B cell (primary cell): ENCODE results near the gene MAP3K21. TPM values are rescaled to one million over a fixed set of nuclear protein-coding genes. Genes with fewer than 3 reads are reported as not detected.

ENCODE experiments used
- ATAC-seq: fragments of 200-7000 bp; cut with Tn5 transposase; one replicate; pipeline ENCODE4 v1.10.0; 2021; ENCODE audit warnings: low read depth, mild to moderate bottlenecking, moderate number of reproducible peaks, moderate library complexity
- CTCF ChIA-PET: fragments of 350-600 bp; sonication (Branson Sonifier 250); formaldehyde crosslinking; loops from one replicate; lab custom pipeline; 2021; ENCODE audit warnings: antibody characterized with exemption, inconsistent platforms; lab: Charles Lee
- POLR2A ChIA-PET: fragments of 350-600 bp; sonication (Branson Sonifier 250); formaldehyde crosslinking; loops from one replicate; lab custom pipeline; 2021; ENCODE audit warnings: antibody characterized with exemption; lab: Charles Lee
- DNase-seq: peaks from one replicate; pipeline ENCODE4 v3.0.0; 2013
- H2AFZ ChIP-seq: 2 replicates; pipeline ENCODE4 v1.6.1; 2012; ENCODE audit warnings: mild to moderate bottlenecking, low read depth, low read length; ENCODE audit not compliant: insufficient read depth, poor library complexity, severe bottlenecking
- H3K27ac ChIP-seq, 2 donors: 1 replicate in 1 of 2; 2 replicates in 1 of 2; pipeline ENCODE4 v1.5.1; 2012 to 2013; ENCODE audit warnings: low read length in 2 of 2, mild to moderate bottlenecking in 2 of 2, moderate library complexity in 1 of 2
- H3K27me3 ChIP-seq, 4 experiments: fragments of 200-600 bp in 1 of 4; sonication (generic) in 1 of 4; replicated peaks in 1 of 4; 1 replicate in 2 of 4; 2 replicates in 2 of 4; pipeline versions ENCODE4 v1.6.1 to v1.7.0; 2013 to 2016; ENCODE audit warnings: low read length in 3 of 4, mild to moderate bottlenecking in 2 of 4, mixed read lengths in 1 of 4, moderate library complexity in 1 of 4; ENCODE audit not compliant: insufficient read depth in 4 of 4, control insufficient read depth in 3 of 4; ENCODE audit errors: control extremely low read depth in 1 of 4
- H3K36me3 ChIP-seq, 2 experiments: replicated peaks in 1 of 2; 1 replicate in 1 of 2; 2 replicates in 1 of 2; pipeline versions ENCODE4 v1.6.1 to v1.7.1; 2013; ENCODE audit warnings: low read length in 1 of 2; ENCODE audit not compliant: insufficient read depth in 2 of 2, control insufficient read depth in 1 of 2; ENCODE audit errors: control extremely low read depth in 1 of 2, extremely low read depth in 1 of 2
- H3K4me1 ChIP-seq, 2 donors: fragments of 200-600 bp in 1 of 2; sonication (generic) in 1 of 2; 1 replicate in 1 of 2; 2 replicates in 1 of 2; pipeline versions ENCODE4 v1.5.1 to v1.6.1; 2013 to 2017; ENCODE audit warnings: low read length in 2 of 2; ENCODE audit not compliant: control insufficient read depth in 2 of 2, insufficient read depth in 2 of 2
- H3K4me2 ChIP-seq: replicated peaks from 2 replicates; pipeline ENCODE3; 2012; ENCODE audit warnings: mild to moderate bottlenecking, low read depth, low read length; ENCODE audit not compliant: poor library complexity, severe bottlenecking
- H3K4me3 ChIP-seq, 5 experiments: fragments of 200-600 bp in 1 of 5; sonication (generic) in 1 of 5; 1 replicate in 3 of 5; 2 replicates in 2 of 5; pipeline versions ENCODE4 v1.5.1 to v1.7.0; 2011 to 2016; ENCODE audit warnings: low read length in 4 of 5, mild to moderate bottlenecking in 4 of 5, low read depth in 2 of 5, control low read depth in 1 of 5, moderate library complexity in 1 of 5; ENCODE audit not compliant: insufficient read depth in 1 of 5; ENCODE audit errors: control extremely low read depth in 1 of 5, extremely low read depth in 1 of 5
- H3K79me2 ChIP-seq: fragments of 200-600 bp; sonication (generic); one replicate; pipeline ENCODE4 v1.6.0; 2016; ENCODE audit warnings: low read length; ENCODE audit not compliant: control insufficient read depth, insufficient read depth
- H3K9ac ChIP-seq: fragments of 200-600 bp; sonication (generic); 2 replicates; pipeline ENCODE4 v1.6.1; 2017; ENCODE audit warnings: mild to moderate bottlenecking, low read length, moderate library complexity
- H3K9me3 ChIP-seq, 3 donors: one replicate each; pipeline versions ENCODE4 v1.6.1 to v1.7.1; 2013; ENCODE audit warnings: low read length in 2 of 3; ENCODE audit not compliant: control insufficient read depth in 2 of 3, insufficient read depth in 1 of 3; ENCODE audit errors: control extremely low read depth in 1 of 3
- H4K20me1 ChIP-seq: 2 replicates; pipeline ENCODE4 v1.6.0; 2012; ENCODE audit warnings: mild to moderate bottlenecking, low read length; ENCODE audit not compliant: insufficient read depth, control insufficient read depth, poor library complexity, severe bottlenecking
- H3K27ac Mint-ChIP-seq: one replicate; pipeline ENCODE4 v1.8.0; 2021; ENCODE audit warnings: mixed read lengths
- H3K27me3 Mint-ChIP-seq: one replicate; pipeline ENCODE4 v1.8.0; 2021; ENCODE audit warnings: mixed read lengths
- H3K4me1 Mint-ChIP-seq: one replicate; pipeline ENCODE4 v1.8.0; 2021; ENCODE audit warnings: mixed read lengths
- H3K4me3 Mint-ChIP-seq: one replicate; pipeline ENCODE4 v1.8.0; 2021; ENCODE audit warnings: mixed read lengths
- H3K9me3 Mint-ChIP-seq: one replicate; pipeline ENCODE4 v1.8.0; 2022; ENCODE audit warnings: mixed read lengths; ENCODE audit not compliant: insufficient read depth
- EZH2 ChIP-seq: IDR thresholded peaks from 2 replicates; pipeline ENCODE4 v1.6.1; 2012; ENCODE audit warnings: borderline replicate concordance, low read depth, mild to moderate bottlenecking, moderate library complexity, low read length; ENCODE audit not compliant: insufficient read depth, poor library complexity, severe bottlenecking
- WGBS: methylation state at CpG from one replicate; pipeline ENCODE4 v1.1.5; 2013; ENCODE audit warnings: missing lambda C conversion rate; ENCODE audit not compliant: insufficient coverage; 5-methylcytosine and 5-hydroxymethylcytosine counted together
- intact Hi-C: fragments of 100-400 bp; cut with micrococcal nuclease; formaldehyde crosslinking; loops from one replicate; pipeline ENCODE4 v1.10.0; 2022
- polyA plus RNA-seq: library from polyadenylated mRNA; depleted of rRNA; stranded (reverse); fragments of >200 nt; gene quantifications from 2 replicates; pipeline ENCODE4 v1.2.3, GENCODE V29; 2012
- total RNA-seq, 2 donors: library from RNA; stranded (reverse); fragments of 120-200 nt in 1 of 2; gene quantifications; 1 replicate in 1 of 2; 2 replicates in 1 of 2; pipeline versions ENCODE4 v1.2.3 to v1.2.4, GENCODE V29; 2013 to 2022
- TF ChIP-seq, protein P1 (sequence below): fragments of 200-600 bp; IDR thresholded peaks from one replicate; pipeline ENCODE4 v1.8.0; 2022; ENCODE audit warnings: antibody characterized with exemption, mild to moderate bottlenecking

MAP3K21 gene
- total and polyA plus RNA-seq, 2 donors (not counting 1 experiment from before 2014, with no cell fraction given), result 1.5 to 3.7 TPM

- H3K36me3 ChIP-seq, result no peaks in the 10 kb centered on the region
- no peaks in the 10 kb centered on the region for H3K9me3 ChIP-seq
- CTCF ChIA-PET, result interaction anchor here (1.3 kb wide), 1 partner anchor 9 kb away, joined by 4 read pairs; no protein-coding TSS in a partner anchor
- intact Hi-C loops, result no loop called here
- Mint-ChIP-seq H3K4me3 (no peak overlapping the region), H3K27me3 (no peaks in the 10 kb centered on the region), H3K4me1 (no peaks in the 10 kb centered on the region), H3K9me3 (no peaks in the 10 kb centered on the region), H3K27ac (no peak overlapping the region)
- H3K4me2 ChIP-seq, result no peak overlapping the region
- WGBS, result 100% methylated on average over 1 of the region's 5 CpGs
- no peak overlapping the region for H3K27ac ChIP-seq
- no peaks in the 10 kb centered on the region for H3K79me2 ChIP-seq
- ATAC-seq (no peak), DNase-seq (no peak)
- H2AFZ ChIP-seq, result no peak overlapping the region
- POLR2A ChIA-PET, result no interaction called here
- TF ChIP-seq, protein P1, sequence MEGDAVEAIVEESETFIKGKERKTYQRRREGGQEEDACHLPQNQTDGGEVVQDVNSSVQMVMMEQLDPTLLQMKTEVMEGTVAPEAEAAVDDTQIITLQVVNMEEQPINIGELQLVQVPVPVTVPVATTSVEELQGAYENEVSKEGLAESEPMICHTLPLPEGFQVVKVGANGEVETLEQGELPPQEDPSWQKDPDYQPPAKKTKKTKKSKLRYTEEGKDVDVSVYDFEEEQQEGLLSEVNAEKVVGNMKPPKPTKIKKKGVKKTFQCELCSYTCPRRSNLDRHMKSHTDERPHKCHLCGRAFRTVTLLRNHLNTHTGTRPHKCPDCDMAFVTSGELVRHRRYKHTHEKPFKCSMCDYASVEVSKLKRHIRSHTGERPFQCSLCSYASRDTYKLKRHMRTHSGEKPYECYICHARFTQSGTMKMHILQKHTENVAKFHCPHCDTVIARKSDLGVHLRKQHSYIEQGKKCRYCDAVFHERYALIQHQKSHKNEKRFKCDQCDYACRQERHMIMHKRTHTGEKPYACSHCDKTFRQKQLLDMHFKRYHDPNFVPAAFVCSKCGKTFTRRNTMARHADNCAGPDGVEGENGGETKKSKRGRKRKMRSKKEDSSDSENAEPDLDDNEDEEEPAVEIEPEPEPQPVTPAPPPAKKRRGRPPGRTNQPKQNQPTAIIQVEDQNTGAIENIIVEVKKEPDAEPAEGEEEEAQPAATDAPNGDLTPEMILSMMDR, result no peak
- no peak for TF ChIP-seq EZH2
- H3K27me3 ChIP-seq, result no peaks in the 10 kb centered on the region
- no peaks in the 10 kb centered on the region for H3K4me1 ChIP-seq
- H3K4me3 ChIP-seq, result no peak overlapping the region
- H3K9ac ChIP-seq, result no peak overlapping the region
- H4K20me1 ChIP-seq, result no peaks in the 10 kb centered on the region
Measured at GRCh38 chr1:233376382-233377110, 49.0 kb downstream of the MAP3K21 start.

- no peak for DNase-seq
- no peak overlapping the region for H3K27ac Mint-ChIP-seq
Measured at GRCh38 chr1:233379869-233380438, 52.4 kb downstream of the MAP3K21 start.

More at GRCh38 chr1:233379869-233380438, 52.4 kb downstream of the MAP3K21 start:
- no peak for ATAC-seq
- 79% methylated on average over 5 of the region's 7 CpGs for WGBS
- CTCF ChIA-PET, result no interaction called here
- Mint-ChIP-seq H3K27me3 (no peaks in the 10 kb centered on the region), H3K9me3 (peaks cover 2% of the 10 kb centered on the region), H3K4me1 (no peaks in the 10 kb centered on the region), H3K4me3 (no peak overlapping the region)
- Histone ChIP-seq H3K4me2 (no peak overlapping the region), H3K4me1 (no peaks in the 10 kb centered on the region), H3K9me3 (peaks cover 0 to 5% (median 0%) of the 10 kb centered on the region in 3 donors), H3K4me3 (no peak overlapping the region), H3K36me3 (no peaks in the 10 kb centered on the region), H3K79me2 (no peaks in the 10 kb centered on the region), H2AFZ (no peak overlapping the region), H3K27me3 (no peaks in the 10 kb centered on the region), H3K9ac (no peak overlapping the region), H4K20me1 (no peaks in the 10 kb centered on the region), H3K27ac (no peak overlapping the region)
- intact Hi-C loops, result no loop called here
- POLR2A ChIA-PET, result no interaction called here
- TF ChIP-seq, protein P1, result no peak
- TF ChIP-seq EZH2, result no peak
